Osteocyte (in vitro differentiated cells): ENCODE results near the gene AGMO. TPM values are rescaled to one million over a fixed set of nuclear protein-coding genes. Genes with fewer than 3 reads are reported as not detected.

Source experiments
- DNase-seq: peaks from one replicate; pipeline ENCODE4 v3.0.0; 2021; ENCODE audit warnings: mixed read lengths; ENCODE audit not compliant: unreplicated experiment; ENCODE audit errors: extremely low spot score
- H3K27ac Mint-ChIP-seq: one replicate; pipeline ENCODE4 v1.8.0; 2021; ENCODE audit warnings: mild to moderate bottlenecking, mixed read lengths; ENCODE audit not compliant: unreplicated experiment
- H3K27me3 Mint-ChIP-seq: one replicate; pipeline ENCODE4 v1.8.0; 2021; ENCODE audit warnings: mixed read lengths; ENCODE audit not compliant: unreplicated experiment
- H3K36me3 Mint-ChIP-seq: one replicate; pipeline ENCODE4 v1.8.0; 2021; ENCODE audit warnings: mixed read lengths; ENCODE audit not compliant: unreplicated experiment
- H3K4me1 Mint-ChIP-seq: one replicate; pipeline ENCODE4 v1.8.0; 2021; ENCODE audit warnings: mixed read lengths; ENCODE audit not compliant: unreplicated experiment
- H3K4me3 Mint-ChIP-seq: one replicate; pipeline ENCODE4 v1.8.0; 2021; ENCODE audit warnings: mild to moderate bottlenecking, moderate library complexity, mixed read lengths; ENCODE audit not compliant: unreplicated experiment
- H3K9me3 Mint-ChIP-seq: one replicate; pipeline ENCODE4 v1.8.0; 2021; ENCODE audit warnings: mixed read lengths; ENCODE audit not compliant: unreplicated experiment
- total RNA-seq: library from RNA; stranded (reverse); gene quantifications from 2 replicates; pipeline ENCODE4 v1.2.1, GENCODE V29; 2021
- TF ChIP-seq, protein P1 (sequence below): fragments of 200-600 bp; sonication (generic); IDR thresholded peaks from 2 replicates; pipeline ENCODE4 v1.5.0; 2021; ENCODE audit warnings: antibody characterized with exemption, mild to moderate bottlenecking, moderate library complexity

Gene AGMO
- total RNA-seq, 1 donor from 2014 or later: 1.7 TPM

GRCh38 chr7:15330943-15331342 is 230.9 kb downstream of the AGMO start:
- DNase-seq: no peak
- no peak overlapping the region for H3K4me3 Mint-ChIP-seq
- TF ChIP-seq, protein P1, sequence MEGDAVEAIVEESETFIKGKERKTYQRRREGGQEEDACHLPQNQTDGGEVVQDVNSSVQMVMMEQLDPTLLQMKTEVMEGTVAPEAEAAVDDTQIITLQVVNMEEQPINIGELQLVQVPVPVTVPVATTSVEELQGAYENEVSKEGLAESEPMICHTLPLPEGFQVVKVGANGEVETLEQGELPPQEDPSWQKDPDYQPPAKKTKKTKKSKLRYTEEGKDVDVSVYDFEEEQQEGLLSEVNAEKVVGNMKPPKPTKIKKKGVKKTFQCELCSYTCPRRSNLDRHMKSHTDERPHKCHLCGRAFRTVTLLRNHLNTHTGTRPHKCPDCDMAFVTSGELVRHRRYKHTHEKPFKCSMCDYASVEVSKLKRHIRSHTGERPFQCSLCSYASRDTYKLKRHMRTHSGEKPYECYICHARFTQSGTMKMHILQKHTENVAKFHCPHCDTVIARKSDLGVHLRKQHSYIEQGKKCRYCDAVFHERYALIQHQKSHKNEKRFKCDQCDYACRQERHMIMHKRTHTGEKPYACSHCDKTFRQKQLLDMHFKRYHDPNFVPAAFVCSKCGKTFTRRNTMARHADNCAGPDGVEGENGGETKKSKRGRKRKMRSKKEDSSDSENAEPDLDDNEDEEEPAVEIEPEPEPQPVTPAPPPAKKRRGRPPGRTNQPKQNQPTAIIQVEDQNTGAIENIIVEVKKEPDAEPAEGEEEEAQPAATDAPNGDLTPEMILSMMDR: no peak
- H3K4me1 Mint-ChIP-seq: peaks cover 40% of the 10 kb centered on the region
- no peaks in the 10 kb centered on the region for H3K27me3 Mint-ChIP-seq
- peak overlapping the region; percentile 28 for H3K27ac Mint-ChIP-seq
- H3K9me3 Mint-ChIP-seq: peaks cover 4% of the 10 kb centered on the region
- H3K36me3 Mint-ChIP-seq: no peaks in the 10 kb centered on the region

DNA sequence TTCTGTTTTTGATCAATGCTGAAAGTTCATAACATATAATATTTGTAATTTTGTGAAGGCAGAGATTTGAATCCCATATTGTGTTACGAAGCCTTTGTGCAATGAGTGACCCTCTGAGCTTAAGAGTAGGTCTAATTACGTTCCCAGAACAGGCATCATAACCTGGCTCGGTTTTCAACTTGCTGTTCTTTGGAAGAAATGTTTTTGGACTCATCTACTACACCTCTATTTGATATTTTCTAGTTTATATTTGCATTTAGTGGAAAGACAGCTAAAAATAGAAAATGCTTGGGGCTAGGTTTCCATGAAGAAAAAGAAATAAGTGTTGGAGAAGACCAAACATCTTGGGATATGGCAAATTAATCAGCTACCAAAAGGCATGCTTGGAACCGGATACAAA is 234.8 kb downstream of the AGMO start:
- Mint-ChIP-seq H3K36me3 (no peaks in the 10 kb centered on the region), H3K9me3 (peaks cover 4% of the 10 kb centered on the region), H3K4me1 (peaks cover 32% of the 10 kb centered on the region), H3K27ac (no peak overlapping the region), H3K4me3 (no peak overlapping the region), H3K27me3 (no peaks in the 10 kb centered on the region)
- no peak for DNase-seq
- TF ChIP-seq, protein P1: no peak

GRCh38 chr7:15326044-15326644 is 235.7 kb downstream of the AGMO start:
- H3K4me1 Mint-ChIP-seq: peaks cover 31% of the 10 kb centered on the region
- no peaks in the 10 kb centered on the region for H3K27me3 Mint-ChIP-seq
- H3K4me3 Mint-ChIP-seq: no peak overlapping the region
- DNase-seq: no peak
- H3K9me3 Mint-ChIP-seq: peaks cover 4% of the 10 kb centered on the region
- TF ChIP-seq, protein P1: peak; percentile 83
- no peaks in the 10 kb centered on the region for H3K36me3 Mint-ChIP-seq
- no peak overlapping the region for H3K27ac Mint-ChIP-seq

DNA sequence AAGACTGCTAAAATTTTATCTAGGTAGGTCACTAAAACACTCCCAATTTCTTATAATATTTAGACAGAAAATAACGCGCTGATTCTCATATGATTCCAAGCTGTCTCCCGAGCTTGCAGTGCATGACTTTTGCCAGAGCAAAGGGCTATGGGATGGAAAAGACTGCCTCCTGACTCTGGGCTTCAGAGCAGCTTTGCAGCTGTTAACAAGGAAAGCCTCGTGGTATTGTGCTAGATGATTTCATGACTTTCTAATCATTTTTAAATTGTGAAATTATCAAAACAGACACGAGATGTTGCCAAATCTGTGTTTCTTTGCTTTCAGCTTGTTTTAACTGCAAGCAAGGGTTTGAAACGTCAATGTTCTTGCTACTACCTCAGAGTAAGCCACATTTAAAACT is 238.3 kb downstream of the AGMO start:
- H3K4me3 Mint-ChIP-seq: no peak overlapping the region
- H3K27me3 Mint-ChIP-seq: no peaks in the 10 kb centered on the region
- H3K27ac Mint-ChIP-seq: no peak overlapping the region
- peaks cover 14% of the 10 kb centered on the region for H3K4me1 Mint-ChIP-seq
- peaks cover 4% of the 10 kb centered on the region for H3K9me3 Mint-ChIP-seq
- no peak for DNase-seq
- TF ChIP-seq, protein P1: no peak
- H3K36me3 Mint-ChIP-seq: no peaks in the 10 kb centered on the region

DNA sequence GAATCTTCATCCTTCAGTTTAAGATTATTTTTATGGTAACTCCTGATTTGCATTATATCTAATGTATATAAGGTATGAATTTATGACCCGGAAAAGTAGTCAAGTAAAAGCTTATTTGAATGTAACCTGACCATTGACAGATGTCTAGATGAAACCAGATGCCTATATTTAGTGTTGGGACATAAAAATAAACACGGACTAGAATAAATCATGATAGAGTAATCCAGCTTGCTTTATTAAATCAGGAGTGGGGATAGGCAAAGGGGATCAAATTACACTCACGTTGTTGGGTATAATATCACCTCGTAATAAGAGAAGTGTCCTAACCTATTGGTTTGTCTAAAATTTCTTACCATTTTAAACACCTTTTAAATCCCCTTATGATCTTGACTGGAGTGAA is 244.6 kb downstream of the AGMO start:
- TF ChIP-seq, protein P1: no peak
- no peaks in the 10 kb centered on the region for H3K4me1 Mint-ChIP-seq
- no peak for DNase-seq
- no peaks in the 10 kb centered on the region for H3K27me3 Mint-ChIP-seq
- H3K4me3 Mint-ChIP-seq: no peak overlapping the region
- H3K27ac Mint-ChIP-seq: no peak overlapping the region
- peaks cover 3% of the 10 kb centered on the region for H3K36me3 Mint-ChIP-seq
- H3K9me3 Mint-ChIP-seq: peaks cover under 1% of the 10 kb centered on the region
